HG02970 (cell line): ENCODE measurements around the gene PHETA1.
"Not testable (repeated sequence)": the region's sequence is repeated elsewhere in the genome, so short reads cannot be mapped to it uniquely, and the experiment has no call there.

ENCODE experiments used
- ATAC-seq: cut with Tn5 transposase; IDR thresholded peaks from one replicate; pipeline ENCODE4 v1.9.1; 2021; ENCODE audit warnings: mild to moderate bottlenecking, moderate library complexity, moderate number of reproducible peaks; ENCODE audit not compliant: unreplicated experiment, low FRiP score

PHETA1 gene

DNA sequence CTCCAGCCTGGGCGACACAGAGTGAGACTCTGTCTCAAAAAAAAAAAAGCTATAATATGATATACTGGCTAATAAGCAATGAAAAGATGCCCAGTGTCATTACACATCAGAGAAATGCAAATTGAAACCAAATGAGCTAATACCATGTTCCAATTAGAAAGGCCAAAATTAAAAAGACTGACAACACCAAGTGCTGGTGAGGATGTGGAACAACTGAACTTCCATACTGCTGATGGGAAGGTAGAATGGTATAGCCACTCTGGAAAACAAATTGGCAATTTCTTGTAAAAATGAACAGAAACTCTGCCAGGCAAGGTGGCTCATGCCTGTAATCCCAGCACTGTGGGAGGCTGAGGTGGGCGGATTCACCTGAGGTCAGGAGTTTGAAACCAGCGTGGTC is 8.5 kb upstream of the PHETA1 start:
- no peak for ATAC-seq

- ATAC-seq = not testable (repeated sequence)
Measured at GRCh38 chr12:111373231-111373630, 4.3 kb upstream of the PHETA1 start.

DNA sequence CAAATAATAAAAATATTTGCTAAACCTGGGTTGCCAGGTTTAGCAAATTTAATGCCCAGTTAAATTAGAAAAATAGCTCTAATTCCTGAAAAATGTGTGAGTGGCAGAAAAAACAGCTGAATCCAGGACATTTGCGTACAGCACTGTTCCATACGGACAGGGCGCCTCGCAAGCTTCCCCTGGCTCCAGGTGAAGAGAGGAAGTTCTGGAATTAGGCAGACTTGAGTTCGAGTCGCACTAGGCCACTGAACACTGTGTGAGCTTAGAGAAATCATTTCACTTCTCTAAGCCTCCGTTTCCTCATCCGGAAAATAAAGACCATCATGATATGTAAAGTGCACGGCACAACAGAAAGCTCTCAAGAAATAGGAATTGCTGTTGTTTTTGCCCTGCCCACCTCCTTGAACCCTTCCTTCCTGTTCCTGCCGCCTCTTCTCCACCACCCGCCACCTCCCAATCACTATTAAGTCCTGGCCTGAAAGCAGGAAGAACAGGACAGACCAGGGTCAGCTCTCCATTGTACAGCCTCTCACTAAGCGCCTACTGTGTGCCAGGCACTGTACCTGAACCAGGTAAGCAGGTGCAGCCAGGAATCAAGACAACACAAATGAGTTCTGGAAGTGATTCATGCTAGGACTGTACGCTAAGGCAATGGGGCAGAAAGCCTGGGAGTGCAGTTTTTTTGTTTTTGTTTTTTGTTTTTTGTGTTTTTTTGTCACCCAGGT is 763 bp upstream of the PHETA1 start:
- ATAC-seq = no peak

DNA sequence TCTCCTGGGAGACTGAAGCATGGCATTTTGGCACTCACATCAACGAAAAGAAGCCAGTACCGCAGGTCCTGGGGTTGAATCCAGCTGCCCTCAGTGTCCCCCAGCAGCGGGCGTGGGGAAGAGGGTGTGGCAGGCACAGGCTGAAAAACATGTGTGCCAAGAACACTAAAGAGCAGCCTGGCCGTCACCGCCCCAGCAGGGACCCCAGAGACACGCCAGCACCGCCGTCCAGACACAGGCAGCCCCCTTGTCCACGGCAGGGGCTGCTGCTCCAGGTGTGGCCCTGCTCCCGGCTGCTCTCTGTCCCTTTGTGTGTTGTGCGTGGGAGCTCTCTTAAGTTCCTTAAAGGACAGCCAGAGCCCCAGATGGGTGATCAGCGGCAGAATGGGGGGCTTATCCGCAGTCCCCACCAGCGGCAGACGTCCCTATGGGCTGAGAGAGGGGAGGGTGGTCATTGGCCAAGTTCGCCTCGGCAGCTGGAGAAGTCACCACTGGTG is 556 bp downstream of the PHETA1 start:
- ATAC-seq = peak; percentile 9

GRCh38 chr12:111367661-111368221 is 1.2 kb downstream of the PHETA1 start:
- ATAC-seq = no peak

DNA sequence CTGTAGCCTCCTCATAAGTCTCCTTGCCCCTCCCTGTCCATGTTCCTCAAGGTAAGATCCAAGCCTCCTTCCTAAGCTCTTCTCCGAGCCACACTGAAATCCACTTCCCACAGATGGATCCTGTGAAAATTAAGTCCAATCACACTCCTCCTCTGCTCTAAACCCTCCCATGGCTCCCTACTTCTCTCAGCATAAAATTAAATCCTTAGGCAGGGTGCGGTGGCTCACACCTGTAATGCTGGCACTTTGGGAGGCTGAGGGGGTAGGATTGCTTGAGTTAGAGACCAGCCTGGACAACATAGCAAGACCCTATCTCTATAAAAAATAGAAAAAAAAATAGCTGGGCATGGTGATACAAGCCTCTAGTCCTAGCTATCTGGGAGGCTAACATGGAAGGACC is 2.3 kb downstream of the PHETA1 start:
- ATAC-seq = no peak

GRCh38 chr12:111366075-111366474 is 2.8 kb downstream of the PHETA1 start:
- no peak for ATAC-seq

DNA sequence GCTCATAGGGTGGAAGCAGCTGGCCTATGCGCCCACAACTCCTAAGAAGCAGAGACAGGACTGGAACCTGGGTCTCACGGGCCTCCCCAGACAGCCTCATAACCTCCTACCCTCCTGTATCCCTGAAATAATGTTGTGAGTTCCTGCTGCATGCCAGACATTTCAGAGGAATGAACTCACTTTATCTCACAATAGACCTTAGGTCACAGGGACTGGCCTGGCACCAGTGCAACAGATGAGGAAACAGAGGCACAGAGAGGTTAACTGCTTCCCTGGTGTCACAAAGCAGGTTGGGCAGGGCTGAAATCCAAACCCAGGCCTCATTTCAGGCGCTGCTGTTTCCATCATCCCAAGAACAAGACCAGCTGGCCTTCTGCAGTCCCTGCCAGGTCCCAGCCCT is 5.3 kb downstream of the PHETA1 start:
- ATAC-seq = no peak

DNA sequence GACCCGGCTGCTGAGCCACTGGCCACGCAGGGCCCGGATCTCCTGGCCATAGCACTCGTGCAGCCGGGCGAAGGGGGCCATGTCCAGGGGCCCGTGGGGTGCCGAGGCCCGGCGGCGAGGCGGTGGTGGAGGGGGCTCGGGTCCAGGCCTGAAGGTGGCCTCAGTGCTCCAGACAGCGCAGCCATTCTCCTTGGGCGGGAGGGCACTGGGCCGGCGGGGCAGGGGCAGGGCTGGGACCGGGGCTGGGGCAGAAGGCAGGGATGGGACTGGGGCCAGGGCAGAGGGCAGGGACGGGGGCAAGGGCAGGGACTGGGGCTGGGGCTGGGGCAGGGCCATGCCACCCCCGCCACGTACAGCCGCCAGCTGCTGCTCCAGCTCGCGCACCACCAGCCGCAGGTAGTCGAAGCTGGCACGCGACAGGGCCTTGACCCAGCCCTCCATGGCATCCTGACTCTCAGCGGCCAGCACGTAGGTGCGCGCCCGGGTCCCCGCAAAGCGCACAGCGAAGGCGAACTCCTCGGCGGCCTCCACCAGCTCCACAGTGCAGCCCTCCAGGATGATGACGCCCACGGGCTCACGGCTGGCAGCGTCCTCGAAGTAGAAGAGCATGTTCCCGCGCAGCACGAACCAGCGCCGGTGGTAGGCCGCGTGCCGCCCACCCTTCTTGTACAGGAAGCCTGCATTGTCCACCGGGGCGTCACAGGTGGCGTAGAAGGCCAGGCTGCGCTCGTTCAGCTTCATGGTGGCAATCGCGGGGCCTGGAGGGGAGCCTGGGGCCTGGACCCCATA is 6.0 kb downstream of the PHETA1 start:
- no peak for ATAC-seq

GRCh38 chr12:111361717-111362576 is 6.9 kb downstream of the PHETA1 start:
- ATAC-seq = no peak

DNA sequence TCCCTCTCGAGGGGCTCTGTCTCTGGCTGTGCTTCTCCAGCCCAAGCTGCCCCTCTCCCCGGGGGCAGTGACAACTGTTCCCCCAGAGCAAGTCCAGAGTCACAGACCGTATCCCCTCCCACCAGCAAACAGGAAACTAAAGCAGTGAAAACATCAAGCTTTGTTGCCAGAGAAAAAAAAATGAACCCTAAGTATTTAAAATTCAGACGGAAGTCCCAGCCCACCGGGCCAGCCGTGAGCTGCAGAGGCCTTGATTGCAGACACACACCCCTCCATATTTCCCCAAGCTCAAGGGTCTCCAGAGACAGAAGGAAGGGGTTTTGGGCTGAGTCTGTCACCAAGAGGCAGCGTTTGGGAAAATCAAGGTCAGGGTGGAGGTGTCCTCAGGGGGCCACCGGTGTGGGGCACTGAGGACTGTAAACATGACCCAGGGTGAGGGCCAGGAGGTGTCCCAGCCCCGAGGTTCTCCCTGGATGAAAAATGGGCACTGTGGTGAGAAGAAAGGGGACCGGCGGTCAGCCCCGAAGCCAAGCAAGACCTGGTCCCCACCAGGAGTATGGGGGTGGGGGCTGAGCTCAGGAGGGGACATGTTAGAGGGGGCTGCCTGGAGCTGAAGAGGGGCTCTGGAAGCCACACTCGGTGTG is 7.7 kb downstream of the PHETA1 start:
- no peak for ATAC-seq

- ATAC-seq = no peak
Measured at GRCh38 chr12:111360325-111360930, 8.5 kb downstream of the PHETA1 start.

DNA sequence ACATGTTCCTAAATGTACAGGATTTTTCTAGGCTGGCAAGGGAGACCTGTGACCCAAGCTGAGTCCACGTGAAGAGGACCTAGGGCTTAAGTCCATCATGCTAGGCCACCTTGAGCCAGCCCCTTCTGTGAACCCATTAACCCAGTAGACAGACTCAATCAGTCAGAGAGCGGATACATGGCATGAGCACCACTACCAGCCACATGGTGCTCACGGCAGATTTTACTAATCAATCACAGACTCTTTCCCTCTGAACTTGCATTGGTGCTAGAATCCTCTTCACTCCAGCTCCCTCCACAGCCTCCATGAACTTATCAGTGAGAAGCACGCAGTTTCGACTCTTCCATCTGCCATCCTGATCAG is 9.0 kb downstream of the PHETA1 start:
- no peak for ATAC-seq

DNA sequence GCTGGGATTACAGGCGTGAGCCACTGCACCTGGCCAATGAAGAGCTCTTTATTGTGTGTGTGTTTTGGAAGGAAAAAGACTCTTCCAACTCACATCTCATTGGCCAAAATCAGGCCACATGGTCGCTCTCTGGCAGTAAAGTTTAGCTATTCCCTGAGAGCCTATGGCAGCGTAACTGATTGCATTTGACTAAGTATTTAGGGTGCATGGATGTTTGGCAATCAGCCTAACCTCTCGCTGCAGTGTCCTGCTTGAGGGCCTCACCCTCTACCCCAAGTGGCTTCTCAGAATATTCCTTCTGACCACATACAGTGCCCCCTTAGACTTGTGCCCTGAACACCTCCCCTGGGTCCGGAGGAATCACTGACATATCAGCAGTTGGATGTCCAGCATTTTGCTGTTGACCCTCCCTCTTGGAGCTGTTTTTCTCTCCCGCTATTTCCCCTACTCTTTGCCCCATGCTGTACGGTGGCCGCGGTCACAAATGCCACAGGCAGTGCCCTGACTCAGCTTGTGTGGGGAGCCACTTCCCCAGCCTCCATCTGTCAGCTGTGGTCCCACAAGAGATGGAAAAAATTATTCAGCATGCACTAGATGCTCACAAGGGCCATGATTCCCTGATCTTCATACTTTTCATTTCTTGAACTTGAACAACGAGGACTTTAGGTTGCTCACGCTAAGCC is 9.5 kb downstream of the PHETA1 start:
- no peak for ATAC-seq

DNA sequence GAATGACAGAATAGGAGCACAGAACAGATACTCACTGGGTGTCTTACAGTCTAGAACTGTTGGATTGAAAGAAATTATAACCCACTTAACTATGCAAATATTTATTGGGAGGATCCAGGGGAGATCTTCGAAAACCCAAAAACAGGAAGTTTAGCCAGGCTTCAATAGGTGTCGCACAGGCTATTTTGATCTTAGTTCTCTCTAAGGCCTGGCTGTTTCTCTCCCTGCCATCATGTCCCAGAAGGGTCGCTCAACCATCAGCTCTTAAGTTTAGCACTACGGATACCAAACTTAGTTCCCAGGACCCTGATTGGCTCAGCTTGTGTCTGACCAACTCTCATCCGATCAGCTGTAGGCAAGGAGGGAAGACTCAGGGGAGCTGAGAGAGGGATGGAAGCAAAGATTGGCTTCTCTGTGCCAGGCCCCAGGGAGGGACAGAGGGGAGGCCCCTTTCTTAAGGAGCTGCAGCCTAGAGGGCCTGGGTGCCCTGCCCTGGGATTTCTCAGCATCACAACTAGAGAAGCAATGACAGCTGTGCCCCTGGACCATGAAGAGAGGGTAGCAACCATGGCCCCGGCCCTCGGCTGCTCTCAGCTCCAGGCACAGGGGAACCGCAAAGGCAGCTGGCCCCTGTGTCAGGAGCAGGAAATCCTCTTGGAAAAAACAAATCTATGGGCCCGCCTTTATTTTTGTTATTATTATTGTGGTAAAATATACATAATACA is 13.5 kb downstream of the PHETA1 start:
- ATAC-seq = no peak

- no peak for ATAC-seq
Measured at GRCh38 chr12:111354511-111354910, 14.4 kb downstream of the PHETA1 start.

DNA sequence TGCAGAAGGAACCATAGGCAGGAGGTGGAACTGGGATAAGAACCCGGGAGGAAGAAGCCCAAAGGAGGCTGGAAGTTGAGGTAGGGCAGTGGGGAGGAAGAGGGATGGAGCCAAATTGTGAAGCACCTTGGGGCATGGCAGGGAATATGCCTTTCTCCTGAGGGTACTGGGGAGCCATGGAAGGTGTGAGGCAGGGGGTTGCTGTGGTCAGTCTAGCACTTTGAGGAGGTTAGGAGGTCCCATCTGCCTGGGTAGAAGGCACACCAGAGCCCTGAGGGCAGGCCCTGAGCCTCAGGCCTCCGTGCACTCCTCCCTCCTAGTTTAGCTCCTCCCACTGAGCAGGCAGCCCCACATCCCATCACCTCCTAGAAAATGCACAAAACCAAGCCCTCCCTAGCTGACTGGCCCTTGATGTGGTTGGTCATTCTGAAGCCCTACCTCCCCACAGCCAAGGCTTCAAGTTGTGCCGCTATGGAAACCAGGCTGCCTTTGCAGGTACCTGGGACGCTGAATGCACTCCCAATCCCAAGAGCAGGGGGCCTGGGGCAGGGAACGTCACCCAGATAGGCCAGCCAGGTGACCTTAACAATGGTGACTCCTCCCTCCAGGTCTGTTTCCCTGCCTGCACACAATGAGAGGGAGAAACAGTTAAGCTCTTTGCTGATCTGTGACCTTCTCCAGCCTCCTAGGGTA is 15.1 kb downstream of the PHETA1 start:
- ATAC-seq = no peak

DNA sequence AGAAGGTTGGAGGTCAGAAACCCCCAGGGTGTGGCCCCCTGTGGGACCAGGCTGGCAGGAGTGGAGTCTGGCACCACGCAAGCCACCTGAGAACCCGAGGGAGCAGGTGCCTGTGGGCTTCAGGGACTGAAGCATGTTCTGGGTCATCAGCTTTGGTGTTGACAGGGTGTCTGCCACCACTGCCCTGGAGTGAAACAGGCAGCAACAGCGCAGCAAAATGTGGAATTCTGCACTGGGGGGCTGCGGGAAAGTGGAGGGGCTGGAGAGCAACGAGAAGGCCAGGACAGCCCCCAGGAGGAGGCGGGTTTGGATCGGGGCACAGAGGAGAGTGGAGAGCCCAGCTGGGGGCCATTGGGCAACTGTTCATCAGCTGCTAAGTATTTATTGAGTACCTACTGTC is 15.9 kb downstream of the PHETA1 start:
- ATAC-seq = no peak
